HUES64 (cell line): ENCODE measurements around the gene ELP5.

Experiments
- H3K27ac ChIP-seq: 2 replicates; pipeline ENCODE4 v1.7.0; 2013; ENCODE audit warnings: low read depth, low read length, inconsistent platforms
- H3K27me3 ChIP-seq: 2 replicates; pipeline ENCODE4 v1.6.1; 2013; ENCODE audit warnings: mild to moderate bottlenecking, low read length; ENCODE audit not compliant: insufficient read depth
- H3K36me3 ChIP-seq: 2 replicates; pipeline ENCODE4 v1.6.1; 2013; ENCODE audit warnings: mild to moderate bottlenecking, low read length; ENCODE audit not compliant: insufficient read depth
- H3K4me1 ChIP-seq: 2 replicates; pipeline ENCODE4 v1.6.1; 2013; ENCODE audit warnings: mild to moderate bottlenecking, low read length, moderate library complexity; ENCODE audit not compliant: insufficient read depth
- H3K4me3 ChIP-seq: 2 replicates; pipeline ENCODE4 v1.5.1; 2013; ENCODE audit warnings: mild to moderate bottlenecking, low read length, moderate library complexity
- H3K9ac ChIP-seq: 2 replicates; pipeline ENCODE4 v1.6.1; 2013; ENCODE audit warnings: mild to moderate bottlenecking, low read depth, low read length
- H3K9me3 ChIP-seq: 2 replicates; pipeline ENCODE4 v1.6.1; 2013; ENCODE audit warnings: low read depth, low read length; ENCODE audit not compliant: insufficient read depth
- WGBS: fragments of 150-250, 120-280 bp; methylation state at CpG from one replicate; pipeline ENCODE4 v1.1.7; 2013; ENCODE audit warnings: missing lambda C conversion rate; 5-methylcytosine and 5-hydroxymethylcytosine counted together

The ELP5 gene

GRCh38 chr17:7213895-7214299 is 38.1 kb upstream of the ELP5 start:
- no peaks in the 10 kb centered on the region for H3K27me3 ChIP-seq
- peak overlapping the region; percentile 57 for H3K9ac ChIP-seq
- H3K4me1 ChIP-seq, result peaks cover 29% of the 10 kb centered on the region
- WGBS, result under 1% methylated on average over 15 of the region's 15 CpGs
- no peaks in the 10 kb centered on the region for H3K36me3 ChIP-seq
- H3K27ac ChIP-seq, result peak overlapping the region; percentile 82
- H3K9me3 ChIP-seq, result no peaks in the 10 kb centered on the region
- peak overlapping the region; percentile 53 for H3K4me3 ChIP-seq

- Histone ChIP-seq H3K36me3 (no peaks in the 10 kb centered on the region), H3K4me3 (peak overlapping the region; percentile 78), H3K9me3 (no peaks in the 10 kb centered on the region), H3K9ac (peak overlapping the region; percentile 75), H3K27me3 (no peaks in the 10 kb centered on the region), H3K4me1 (peaks cover 31% of the 10 kb centered on the region), H3K27ac (peak overlapping the region; percentile 90)
- under 1% methylated on average over 45 of the region's 45 CpGs for WGBS
Measured at GRCh38 chr17:7214300-7215135, 37.5 kb upstream of the ELP5 start.

DNA sequence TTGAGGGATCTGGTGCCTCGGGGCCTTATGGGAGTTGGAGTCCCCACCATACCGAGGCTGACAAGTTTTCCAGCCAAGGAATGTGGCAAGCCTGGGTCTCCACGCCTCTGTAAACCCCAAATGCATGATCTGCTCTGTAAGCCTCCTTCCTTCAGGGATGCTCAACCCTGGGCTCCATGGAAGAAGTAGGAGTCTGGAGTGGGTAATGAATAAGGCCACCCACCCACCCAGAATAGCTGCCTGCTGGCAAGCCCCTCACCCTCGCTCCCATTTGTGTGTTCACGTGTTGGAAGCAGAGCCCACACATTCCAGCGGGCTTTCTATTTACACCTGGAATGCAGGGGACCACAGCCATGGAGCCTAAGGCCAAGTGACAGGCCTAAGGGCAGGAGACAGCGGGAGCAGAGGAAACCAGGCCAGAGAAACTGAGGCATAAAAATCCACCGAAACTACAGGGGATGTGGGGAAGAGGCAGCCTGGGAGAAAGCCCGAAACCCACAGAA is 36.8 kb upstream of the ELP5 start:
- Histone ChIP-seq H3K9ac (peak overlapping the region; percentile 17; the same call in 1 of the 2 replicates), H3K27me3 (no peaks in the 10 kb centered on the region), H3K4me1 (peaks cover 32% of the 10 kb centered on the region), H3K4me3 (peak overlapping the region; percentile 78), H3K27ac (peak overlapping the region; percentile 90), H3K36me3 (no peaks in the 10 kb centered on the region), H3K9me3 (no peaks in the 10 kb centered on the region)
- WGBS, result 9% methylated on average over 9 of the region's 9 CpGs

DNA sequence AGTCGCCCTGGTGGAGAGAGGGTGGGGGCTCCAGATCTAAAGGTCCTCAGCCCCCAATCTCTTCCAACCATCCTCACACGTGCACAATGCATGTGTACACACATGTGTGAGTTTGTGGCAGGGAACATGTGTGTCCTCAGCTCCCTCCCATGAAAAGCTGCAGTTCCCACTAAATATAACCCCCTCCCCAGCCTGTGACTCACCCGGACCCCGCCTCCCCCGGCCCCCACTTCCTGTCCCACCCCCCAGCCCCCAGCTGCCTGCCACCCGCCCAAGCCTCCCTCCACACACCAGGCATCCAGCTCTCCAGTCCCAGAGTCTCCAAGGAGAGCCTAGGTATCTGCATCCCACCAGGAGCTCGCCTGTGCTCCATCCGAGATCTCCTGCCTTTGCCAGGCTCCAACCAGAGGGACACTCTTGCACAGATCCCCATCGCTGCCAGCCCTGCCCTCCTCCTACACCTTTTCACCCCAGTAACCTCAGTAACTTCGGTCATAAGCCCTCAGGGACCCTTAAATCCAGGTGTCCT is 36.3 kb upstream of the ELP5 start:
- Histone ChIP-seq H3K9me3 (no peaks in the 10 kb centered on the region), H3K27ac (peak overlapping the region; percentile 90), H3K4me1 (peaks cover 30% of the 10 kb centered on the region), H3K9ac (peak overlapping the region; percentile 17; the same call in 1 of the 2 replicates), H3K36me3 (no peaks in the 10 kb centered on the region), H3K27me3 (no peaks in the 10 kb centered on the region), H3K4me3 (peak overlapping the region; percentile 78)
- WGBS, result 5% methylated on average over 7 of the region's 10 CpGs

DNA sequence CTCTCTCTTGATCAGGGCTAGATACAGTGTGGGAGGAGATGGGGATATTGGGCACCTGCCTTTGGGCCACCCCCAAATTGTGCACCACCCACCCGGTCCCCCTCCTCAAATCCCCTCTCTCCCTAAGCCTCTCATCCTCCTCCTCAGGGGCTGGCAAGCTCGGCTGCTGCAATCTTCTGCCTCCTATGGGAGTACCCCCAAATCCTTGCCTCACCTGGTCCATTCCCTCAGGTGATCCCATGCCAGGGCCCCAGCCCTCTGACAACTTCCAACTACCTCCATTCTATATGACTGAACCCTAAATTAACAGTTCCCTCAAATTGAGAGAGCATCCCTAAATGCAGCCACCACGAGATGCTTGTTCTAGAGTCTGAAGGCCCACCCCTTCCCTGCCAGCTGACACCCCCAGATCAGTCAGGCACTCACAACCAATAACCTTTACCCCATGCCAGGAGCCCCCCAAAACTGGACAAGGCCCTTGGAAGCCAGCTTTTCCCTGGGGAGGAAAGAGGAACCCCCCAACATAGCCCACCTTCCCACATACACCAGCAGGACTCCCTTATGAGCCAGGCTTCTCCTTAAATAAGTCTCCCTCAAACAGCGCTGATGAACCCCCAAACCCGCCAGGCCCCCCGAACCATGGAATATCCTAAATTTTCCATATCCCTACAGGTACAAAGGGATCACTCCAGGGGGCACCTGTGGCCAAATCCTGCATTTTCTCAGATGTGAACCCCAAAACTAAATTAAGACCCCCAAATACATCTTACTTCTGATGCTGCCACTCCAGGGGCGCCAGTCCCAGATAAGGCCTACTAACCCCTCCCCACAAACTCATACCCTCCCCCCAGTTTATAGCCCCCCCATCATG is 35.5 kb upstream of the ELP5 start:
- peaks cover 33% of the 10 kb centered on the region; the same call in 1 of the 2 replicates for H3K4me1 ChIP-seq
- peaks cover 5% of the 10 kb centered on the region for H3K36me3 ChIP-seq
- H3K9ac ChIP-seq, result peak overlapping the region; percentile 1; the same call in 1 of the 2 replicates
- WGBS, result 19% methylated on average over 7 of the region's 7 CpGs
- peak overlapping the region; percentile 42 for H3K4me3 ChIP-seq
- no peaks in the 10 kb centered on the region for H3K27me3 ChIP-seq
- H3K9me3 ChIP-seq, result no peaks in the 10 kb centered on the region
- peak overlapping the region; percentile 33; the same call in 1 of the 2 replicates for H3K27ac ChIP-seq

DNA sequence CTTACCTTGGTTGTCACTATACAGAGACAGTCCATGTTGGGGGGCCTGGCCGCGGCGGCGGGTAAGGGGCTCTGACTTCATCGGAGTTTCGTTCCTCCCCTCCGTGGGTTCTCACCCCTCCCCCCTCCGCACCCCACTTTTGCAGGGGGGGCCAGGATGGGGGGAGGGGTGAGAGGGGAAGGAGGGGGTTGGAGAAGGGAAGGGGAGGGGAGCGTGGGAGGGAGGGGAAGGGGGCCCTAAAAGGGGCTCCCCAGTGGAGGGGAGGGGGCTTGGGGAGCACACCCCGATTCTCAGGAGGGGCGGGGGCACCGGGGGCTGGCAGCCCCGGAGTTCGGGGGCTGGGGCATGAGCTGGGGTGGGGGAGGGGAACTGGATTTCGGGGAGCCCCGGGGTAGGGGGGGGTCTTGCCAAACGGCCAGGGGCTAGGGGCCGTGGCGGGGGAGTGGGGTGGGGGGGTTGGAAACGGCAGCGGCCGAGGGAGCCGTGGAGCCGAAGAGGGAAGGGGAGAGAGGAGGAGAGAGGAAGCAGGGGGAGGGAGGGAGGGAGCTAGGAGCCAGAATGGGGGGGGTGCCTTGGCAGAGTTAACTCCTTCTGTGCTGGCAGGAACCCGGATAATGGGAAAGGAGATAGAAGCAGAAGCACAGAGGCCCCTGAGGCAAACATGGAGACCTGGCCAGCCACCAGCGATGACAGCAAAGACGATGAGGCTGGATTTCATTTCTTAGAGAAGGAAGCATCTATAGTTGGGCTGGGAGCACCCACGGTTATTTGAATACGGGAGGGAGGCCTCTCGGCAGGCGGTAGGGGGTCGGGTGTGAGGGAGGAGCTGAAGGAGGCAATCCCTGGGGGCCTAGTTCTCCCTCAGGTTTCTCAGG is 34.7 kb upstream of the ELP5 start:
- peak overlapping the region; percentile 47; the same call in 1 of the 2 replicates for H3K9ac ChIP-seq

DNA sequence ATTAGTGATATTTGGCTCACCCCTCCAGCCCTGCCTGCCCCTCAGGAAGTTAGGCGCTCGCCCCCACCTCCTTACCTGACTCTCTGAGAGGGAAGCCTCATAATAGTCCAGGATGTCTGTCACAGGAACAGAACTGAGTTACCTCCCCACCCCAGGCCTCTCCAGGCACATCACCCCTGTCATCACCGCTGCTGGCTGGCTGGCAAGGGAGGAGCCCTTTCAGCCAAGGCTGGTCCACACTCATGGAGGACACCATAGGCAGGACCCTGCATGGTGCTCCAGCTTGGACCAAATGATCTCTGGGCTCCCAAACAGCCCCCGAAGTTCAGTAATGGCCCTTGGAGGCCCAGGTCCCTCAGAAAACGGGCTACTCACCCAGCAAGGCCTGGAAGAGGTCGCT is 33.8 kb upstream of the ELP5 start:
- H3K4me1 ChIP-seq, result peaks cover 26% of the 10 kb centered on the region; the same call in 1 of the 2 replicates
- peaks cover 22% of the 10 kb centered on the region for H3K36me3 ChIP-seq
- no peaks in the 10 kb centered on the region for H3K9me3 ChIP-seq
- peak overlapping the region; percentile 9; the same call in 1 of the 2 replicates for H3K27ac ChIP-seq
- peak overlapping the region; percentile 47; the same call in 1 of the 2 replicates for H3K9ac ChIP-seq
- WGBS, result 81% methylated on average over 6 of the region's 6 CpGs
- H3K4me3 ChIP-seq, result peak overlapping the region; percentile 54
- no peaks in the 10 kb centered on the region for H3K27me3 ChIP-seq

More for the DNA sequence above, 34.7 kb upstream of the ELP5 start:
- WGBS, result 3% methylated on average over 27 of the region's 32 CpGs
- peak overlapping the region; percentile 9; the same call in 1 of the 2 replicates for H3K27ac ChIP-seq
- H3K27me3 ChIP-seq, result no peaks in the 10 kb centered on the region
- no peaks in the 10 kb centered on the region for H3K9me3 ChIP-seq
- peaks cover 27% of the 10 kb centered on the region; the same call in 1 of the 2 replicates for H3K4me1 ChIP-seq
- peaks cover 14% of the 10 kb centered on the region for H3K36me3 ChIP-seq
- peak overlapping the region; percentile 54 for H3K4me3 ChIP-seq

- H3K27ac ChIP-seq, result no peak overlapping the region
- H3K27me3 ChIP-seq, result no peaks in the 10 kb centered on the region
- H3K9me3 ChIP-seq, result no peaks in the 10 kb centered on the region
- H3K4me3 ChIP-seq, result no peak overlapping the region
- no peak overlapping the region for H3K9ac ChIP-seq
- 71% methylated on average over 6 of the region's 6 CpGs for WGBS
- H3K36me3 ChIP-seq, result peaks cover 28% of the 10 kb centered on the region
- H3K4me1 ChIP-seq, result peaks cover 21% of the 10 kb centered on the region; the same call in 1 of the 2 replicates
Measured at GRCh38 chr17:7218758-7219157, 33.3 kb upstream of the ELP5 start.

- 26% methylated on average over 12 of the region's 12 CpGs for WGBS
- H3K36me3 ChIP-seq, result peaks cover 33% of the 10 kb centered on the region
- no peak overlapping the region for H3K27ac ChIP-seq
- H3K4me1 ChIP-seq, result peaks cover 21% of the 10 kb centered on the region; the same call in 1 of the 2 replicates
- peak overlapping the region; percentile 81 for H3K4me3 ChIP-seq
- H3K27me3 ChIP-seq, result no peaks in the 10 kb centered on the region
- peak overlapping the region; percentile 90; the same call in 1 of the 2 replicates for H3K9ac ChIP-seq
- no peaks in the 10 kb centered on the region for H3K9me3 ChIP-seq
Measured at GRCh38 chr17:7219229-7219811, 32.7 kb upstream of the ELP5 start.
